ENCODE measurements around the gene ADNP. TPM values are rescaled to one million over a fixed set of nuclear protein-coding genes. Genes with fewer than 3 reads are reported as not detected.

ADNP gene
- total RNA-seq, 4 donors from 2014 or later = 40.2 to 57.9 (median 47.4) TPM

- H3K27ac ChIP-seq = no peak overlapping the region
- 74 to 82% methylated on average over 6 of the region's 6 CpGs for WGBS, 2 donors
- peaks cover 0 to 30% (median 0%) of the 10 kb centered on the region in 3 donors for H3K36me3 ChIP-seq
- TF ChIP-seq CTCF (IDR thresholded peaks at IDR 0.05) (no peak), EP300 (IDR thresholded peaks at IDR 0.05) (no peak), POLR2A (IDR thresholded peaks at IDR 0.05) (no peak)
- no peaks in the 10 kb centered on the region for H3K4me1 ChIP-seq
- DNase-seq (ENCODE audit: low spot score in 2 of 2) = no peak
- H3K4me3 ChIP-seq = no peak overlapping the region
- H3K9me3 ChIP-seq = no peaks in the 10 kb centered on the region
- H3K27me3 ChIP-seq = no peaks in the 10 kb centered on the region
Observed at GRCh38 chr20:50877232-50877743, 53.9 kb downstream of the ADNP start.

GRCh38 chr20:50876816-50877215 is 54.4 kb downstream of the ADNP start:
- Histone ChIP-seq H3K36me3 (peaks cover 0 to 30% (median 0%) of the 10 kb centered on the region in 3 donors), H3K9me3 (no peaks in the 10 kb centered on the region), H3K4me3 (no peak overlapping the region), H3K4me1 (no peaks in the 10 kb centered on the region), H3K27ac (no peak overlapping the region), H3K27me3 (no peaks in the 10 kb centered on the region)
- DNase-seq (ENCODE audit: low spot score in 2 of 2) = no peak
- WGBS, 2 donors = 80 to 88% methylated on average over 5 to 7 of the region's 7 CpGs
- TF ChIP-seq EP300 (IDR thresholded peaks at IDR 0.05) (no peak), CTCF (IDR thresholded peaks at IDR 0.05) (no peak), POLR2A (IDR thresholded peaks at IDR 0.05) (no peak)

GRCh38 chr20:50876063-50876685 is 55.1 kb downstream of the ADNP start:
- H3K4me3 ChIP-seq = no peak overlapping the region
- no peak for TF ChIP-seq POLR2A (IDR thresholded peaks at IDR 0.05)
- TF ChIP-seq EP300 (IDR thresholded peaks at IDR 0.05) = no peak
- TF ChIP-seq CTCF (IDR thresholded peaks at IDR 0.05) = no peak
- no peaks in the 10 kb centered on the region for H3K4me1 ChIP-seq
- H3K9me3 ChIP-seq = no peaks in the 10 kb centered on the region
- DNase-seq (ENCODE audit: low spot score in 2 of 2) = no peak
- 93 to 95% methylated on average over 19 of the region's 19 CpGs for WGBS, 2 donors
- no peaks in the 10 kb centered on the region for H3K27me3 ChIP-seq
- no peak overlapping the region for H3K27ac ChIP-seq
- peaks cover 0 to 30% (median 0%) of the 10 kb centered on the region in 3 donors for H3K36me3 ChIP-seq

GRCh38 chr20:50874758-50875665 is 56.2 kb downstream of the ADNP start:
- no peaks in the 10 kb centered on the region for H3K4me1 ChIP-seq
- peaks cover 0 to 27% (median 0%) of the 10 kb centered on the region in 3 donors for H3K36me3 ChIP-seq
- no peaks in the 10 kb centered on the region for H3K27me3 ChIP-seq
- no peak overlapping the region for H3K4me3 ChIP-seq
- no peak overlapping the region for H3K27ac ChIP-seq
- TF ChIP-seq CTCF (IDR thresholded peaks at IDR 0.05) = no peak
- H3K9me3 ChIP-seq = no peaks in the 10 kb centered on the region
- WGBS, 2 donors = 84 to 89% methylated on average over 28 of the region's 28 CpGs
- no peak for DNase-seq (ENCODE audit: low spot score in 2 of 2)
